PC-3 (cell line): Measurements from ENCODE around the gene ARHGAP40. TPM values are rescaled to one million over a fixed set of nuclear protein-coding genes. Genes with fewer than 3 reads are reported as not detected.

ENCODE experiments used
- ATAC-seq: fragments of 200-7000 bp; cut with Tn5 transposase; 2 replicates; pipeline ENCODE4 v1.9.1; 2020; ENCODE audit warnings: mild to moderate bottlenecking, moderate library complexity
- BruUV-seq: library from RNA; stranded (reverse); fragments of 400-500 nt; replicated peaks from 2 replicates; lab custom pipeline; 2021; lab: Mats Ljungman, UMichigan
- CTCF ChIA-PET: fragments of 300-600 bp; sonication (Branson Sonifier 250); formaldehyde crosslinking; loops from one replicate; lab custom pipeline; 2022; ENCODE audit warnings: antibody characterized with exemption; lab: Charles Lee
- POLR2A ChIA-PET: fragments of 300-600 bp; sonication (Branson Sonifier 250); formaldehyde crosslinking; loops from one replicate; lab custom pipeline; 2022; ENCODE audit warnings: antibody characterized with exemption; ENCODE audit not compliant: unreplicated experiment; lab: Charles Lee
- DNase-seq: peaks from one replicate; pipeline ENCODE4 v3.0.0-alpha.2; 2015
- H2AFZ ChIP-seq: fragments of 300-600 bp; sonication (generic); 2 replicates; pipeline ENCODE4 v1.6.0; 2016; ENCODE audit warnings: antibody characterized with exemption, low read length
- H3F3A ChIP-seq: fragments of 300-600 bp; sonication (generic); one replicate; pipeline ENCODE4 v1.6.0; 2017; ENCODE audit warnings: antibody characterized with exemption, low read length, control low read depth, mild to moderate bottlenecking; ENCODE audit not compliant: unreplicated experiment
- H3K27ac ChIP-seq: fragments of 300-600 bp; sonication (generic); 2 replicates; pipeline ENCODE4 v1.5.1; 2016; ENCODE audit warnings: mild to moderate bottlenecking, low read length
- H3K27me3 ChIP-seq: fragments of 300-600 bp; sonication (generic); 2 replicates; pipeline ENCODE4 v1.6.1; 2016; ENCODE audit warnings: low read length, mixed read lengths
- H3K36me3 ChIP-seq: fragments of 300-600 bp; sonication (generic); 2 replicates; pipeline ENCODE4 v1.6.1; 2016; ENCODE audit warnings: low read depth, mixed run types, low read length, mixed read lengths
- H3K4me1 ChIP-seq: fragments of 300-600 bp; sonication (generic); 2 replicates; pipeline ENCODE4 v1.5.1; 2016; ENCODE audit warnings: low read length; ENCODE audit not compliant: insufficient read depth
- H3K4me2 ChIP-seq: fragments of 300-600 bp; sonication (generic); 2 replicates; pipeline ENCODE4 v1.6.0; 2016; ENCODE audit warnings: low read length
- H3K4me3 ChIP-seq: fragments of 300-600 bp; sonication (generic); 2 replicates; pipeline ENCODE4 v1.5.1; 2016; ENCODE audit warnings: mild to moderate bottlenecking, low read length, mixed read lengths
- H3K79me2 ChIP-seq: fragments of 300-600 bp; sonication (generic); 2 replicates; pipeline ENCODE4 v1.6.1; 2017; ENCODE audit warnings: low read length, mixed read lengths
- H3K9ac ChIP-seq: fragments of 300-600 bp; sonication (generic); 2 replicates; pipeline ENCODE4 v1.6.0; 2016; ENCODE audit warnings: mild to moderate bottlenecking, low read length
- H3K9me2 ChIP-seq: fragments of 300-600 bp; sonication (generic); replicated peaks from 2 replicates; pipeline ENCODE4 v1.6.1; 2016; ENCODE audit warnings: mixed run types, low read length, mixed read lengths
- H3K9me3 ChIP-seq: fragments of 300-600 bp; sonication (generic); 2 replicates; pipeline ENCODE4 v1.6.1; 2016; ENCODE audit warnings: low read length, mixed read lengths
- H4K20me1 ChIP-seq: fragments of 300-600 bp; sonication (generic); 2 replicates; pipeline ENCODE4 v1.6.1; 2016; ENCODE audit warnings: low read length, mixed read lengths
- CTCF ChIP-seq: fragments of 300-600 bp; sonication (generic); conservative IDR thresholded peaks from 2 replicates; pipeline ENCODE4 v1.5.1; 2017; ENCODE audit warnings: antibody characterized with exemption, low read depth, mild to moderate bottlenecking, low read length
- EZH2 ChIP-seq: fragments of 300-600 bp; sonication (generic); IDR thresholded peaks from one replicate; pipeline ENCODE4 v1.6.1; 2017; ENCODE audit warnings: antibody characterized with exemption, mild to moderate bottlenecking, low read length; ENCODE audit not compliant: unreplicated experiment
- EZH2phosphoT487 ChIP-seq: fragments of 300-600 bp; sonication (generic); IDR thresholded peaks from 2 replicates; pipeline ENCODE4 v1.6.1; 2018; ENCODE audit warnings: mild to moderate bottlenecking, antibody characterized with exemption, low read length, borderline replicate concordance
- intact Hi-C: fragments of 100-400 bp; cut with micrococcal nuclease; formaldehyde crosslinking; loops from 2 replicates; pipeline ENCODE4 v1.9.0; 2023
- total RNA-seq: library from RNA; depleted of rRNA; stranded (reverse); fragments of >200 nt; gene quantifications from 2 replicates; pipeline ENCODE4 v1.2.3, GENCODE V29; 2014

ARHGAP40 gene
- total RNA-seq, 1 experiment from 2014 or later = not detected

- no peak overlapping the region for H2AFZ ChIP-seq
- H3K79me2 ChIP-seq = no peaks in the 10 kb centered on the region
- H3K9me2 ChIP-seq = no peaks in the 10 kb centered on the region
- BruUV-seq = no TSS peak
- no peak overlapping the region for H3K9ac ChIP-seq
- TF ChIP-seq EZH2phosphoT487 = no peak
- no peak for TF ChIP-seq EZH2
- no peak for TF ChIP-seq CTCF
- H3K36me3 ChIP-seq = no peaks in the 10 kb centered on the region
- H3K4me2 ChIP-seq = no peak overlapping the region
- ChIA-PET CTCF (no interaction called here), POLR2A (interaction anchor here (0.7 kb wide), 1 partner anchor 374 kb away, joined by 4 read pairs; the partner anchor contains the start of gene DHX35)
- no peaks in the 10 kb centered on the region for H3K27me3 ChIP-seq
- H4K20me1 ChIP-seq = no peaks in the 10 kb centered on the region
- no peak overlapping the region for H3K27ac ChIP-seq
- no peaks in the 10 kb centered on the region for H3F3A ChIP-seq
- H3K4me1 ChIP-seq = no peaks in the 10 kb centered on the region
- no peaks in the 10 kb centered on the region for H3K9me3 ChIP-seq
- no peak overlapping the region for H3K4me3 ChIP-seq
- ATAC-seq = no peak
- intact Hi-C loops = no loop called here
- DNase-seq = no peak
Observed at GRCh38 chr20:38588303-38588702, 13.3 kb upstream of the ARHGAP40 start.

GRCh38 chr20:38589351-38589750 is 12.3 kb upstream of the ARHGAP40 start:
- Histone ChIP-seq H3K79me2 (no peaks in the 10 kb centered on the region), H3F3A (no peaks in the 10 kb centered on the region), H3K9me2 (no peaks in the 10 kb centered on the region), H3K9me3 (no peaks in the 10 kb centered on the region), H3K4me3 (no peak overlapping the region), H2AFZ (no peak overlapping the region), H3K4me1 (no peaks in the 10 kb centered on the region), H3K27me3 (no peaks in the 10 kb centered on the region), H3K27ac (no peak overlapping the region), H4K20me1 (no peaks in the 10 kb centered on the region), H3K4me2 (no peak overlapping the region), H3K9ac (no peak overlapping the region), H3K36me3 (no peaks in the 10 kb centered on the region)
- no TSS peak for BruUV-seq
- ChIA-PET POLR2A (no interaction called here), CTCF (no interaction called here)
- intact Hi-C loops = no loop called here
- DNase-seq = no peak
- no peak for TF ChIP-seq CTCF
- no peak for TF ChIP-seq EZH2
- no peak for TF ChIP-seq EZH2phosphoT487
- ATAC-seq = no peak

- no peaks in the 10 kb centered on the region for H3K79me2 ChIP-seq
- no peaks in the 10 kb centered on the region for H4K20me1 ChIP-seq
- intact Hi-C loops = no loop called here
- no peak overlapping the region for H3K4me2 ChIP-seq
- POLR2A ChIA-PET = no interaction called here
- CTCF ChIA-PET = no interaction called here
- no peaks in the 10 kb centered on the region for H3K4me1 ChIP-seq
- TF ChIP-seq EZH2phosphoT487 (no peak), EZH2 (no peak)
- no peak overlapping the region for H3K4me3 ChIP-seq
- DNase-seq (no peak), ATAC-seq (no peak)
- no peaks in the 10 kb centered on the region for H3K9me3 ChIP-seq
- no TSS peak for BruUV-seq
- no peaks in the 10 kb centered on the region for H3K27me3 ChIP-seq
- H3K9ac ChIP-seq = no peak overlapping the region
- H3K27ac ChIP-seq = no peak overlapping the region
- no peaks in the 10 kb centered on the region for H3K9me2 ChIP-seq
- no peaks in the 10 kb centered on the region for H3K36me3 ChIP-seq
- no peaks in the 10 kb centered on the region for H3F3A ChIP-seq
- H2AFZ ChIP-seq = no peak overlapping the region
Observed at GRCh38 chr20:38589967-38590675, 11.5 kb upstream of the ARHGAP40 start.
